OCI-LY7 (cell line): ENCODE measurements around the gene ECM2. TPM values are rescaled to one million over a fixed set of nuclear protein-coding genes. Genes with fewer than 3 reads are reported as not detected.

Experiments used
- BruUV-seq: library from RNA; stranded (reverse); fragments of 400-500 nt; replicated peaks from 2 replicates; lab custom pipeline; 2021; lab: Mats Ljungman, UMichigan
- CTCF ChIA-PET: fragments of 300-600 bp; sonication (Branson Sonifier 250); formaldehyde crosslinking; loops from one replicate; lab custom pipeline; 2022; ENCODE audit warnings: antibody characterized with exemption; ENCODE audit not compliant: unreplicated experiment; lab: Charles Lee
- POLR2A ChIA-PET: fragments of 300-600 bp; sonication (Branson Sonifier 250); formaldehyde crosslinking; loops from one replicate; lab custom pipeline; 2022; ENCODE audit warnings: antibody characterized with exemption; lab: Charles Lee
- DNase-seq: peaks from one replicate; pipeline ENCODE4 v3.0.0-alpha.2; 2015; ENCODE audit warnings: low spot score
- H2AFZ ChIP-seq: fragments of 200-600 bp; sonication (generic), shearing (Covaris generic); 2 replicates; pipeline ENCODE4 v1.6.1; 2014; ENCODE audit warnings: mild to moderate bottlenecking, antibody characterized with exemption, low read length, moderate library complexity
- H3K27ac ChIP-seq: fragments of 200-600 bp; sonication (generic); 2 replicates; pipeline ENCODE4 v1.5.1; 2014; ENCODE audit warnings: mixed run types, low read depth, mild to moderate bottlenecking, moderate library complexity, low read length, inconsistent platforms; ENCODE audit not compliant: poor library complexity, severe bottlenecking
- H3K36me3 ChIP-seq: fragments of 200-600 bp; sonication (generic); 2 replicates; pipeline ENCODE4 v1.6.1; 2014; ENCODE audit warnings: mild to moderate bottlenecking, antibody characterized with exemption, low read length, moderate library complexity, mixed read lengths; ENCODE audit not compliant: insufficient read depth
- H3K4me1 ChIP-seq: fragments of 200-600 bp; sonication (generic); 2 replicates; pipeline ENCODE4 v1.5.1; 2014; ENCODE audit warnings: mild to moderate bottlenecking, low read length; ENCODE audit not compliant: insufficient read depth, poor library complexity, severe bottlenecking
- H3K4me2 ChIP-seq: fragments of 200-600 bp; sonication (generic); 2 replicates; pipeline ENCODE4 v1.6.1; 2014; ENCODE audit warnings: mild to moderate bottlenecking, low read length
- H3K4me3 ChIP-seq: fragments of 200-600 bp; sonication (generic); 2 replicates; pipeline ENCODE4 v1.5.1; 2014; ENCODE audit warnings: mild to moderate bottlenecking, low read depth, low read length; ENCODE audit not compliant: poor library complexity, severe bottlenecking
- H3K79me2 ChIP-seq: fragments of 200-600 bp; sonication (generic); 2 replicates; pipeline ENCODE4 v1.6.1; 2016; ENCODE audit warnings: low read depth, mild to moderate bottlenecking, low read length, moderate library complexity, mixed read lengths; ENCODE audit not compliant: insufficient read depth
- H3K9me2 ChIP-seq: fragments of 200-600 bp; sonication (generic); 2 replicates; pipeline ENCODE4 v1.6.1; 2016; ENCODE audit warnings: mild to moderate bottlenecking, low read length, mixed read lengths; ENCODE audit not compliant: insufficient read depth
- H3K9me3 ChIP-seq: fragments of 200-600 bp; sonication (generic); 2 replicates; pipeline ENCODE4 v1.6.1; 2014; ENCODE audit warnings: mild to moderate bottlenecking, mixed run types, low read length, mixed read lengths
- H4K20me1 ChIP-seq: fragments of 200-600 bp; sonication (generic); 2 replicates; pipeline ENCODE4 v1.6.1; 2014; ENCODE audit warnings: mild to moderate bottlenecking, antibody characterized with exemption, low read length, moderate library complexity, mixed read lengths; ENCODE audit not compliant: insufficient read depth
- CTCF ChIP-seq: fragments of 200-600 bp; sonication (generic); conservative IDR thresholded peaks from 2 replicates; pipeline ENCODE4 v1.5.1; 2014; ENCODE audit warnings: mild to moderate bottlenecking, antibody characterized with exemption, low read length, moderate library complexity, mixed read lengths
- EZH2phosphoT487 ChIP-seq: fragments of 200-600 bp; sonication (generic); IDR thresholded peaks from 2 replicates; pipeline ENCODE4 v1.6.1; 2018; ENCODE audit warnings: low read depth, borderline replicate concordance, mild to moderate bottlenecking, mixed run types, antibody characterized with exemption, low read length, moderate library complexity, mixed read lengths
- intact Hi-C: fragments of 100-400 bp; cut with micrococcal nuclease; formaldehyde crosslinking; loops from one replicate; pipeline ENCODE4 v1.10.0; 2022; ENCODE audit not compliant: unreplicated experiment
- total RNA-seq, 2 experiments: library from RNA; depleted of rRNA in 1 of 2; stranded (reverse); fragments of >200 nt in 1 of 2; shearing (Covaris generic) in 1 of 2; gene quantifications; 2 replicates each; pipeline ENCODE4 v1.2.3, GENCODE V29; 2014 to 2022

The ECM2 gene
- total RNA-seq, 2 experiments from 2014 or later, result not detected

GRCh38 chr9:92534204-92534603 is 1.6 kb downstream of the ECM2 start:
- ChIA-PET POLR2A (no interaction called here), CTCF (no interaction called here)
- Histone ChIP-seq H3K4me2 (peak overlapping the region; percentile 2; the same call in 1 of the 2 replicates), H2AFZ (no peak overlapping the region), H3K9me2 (no peaks in the 10 kb centered on the region), H3K36me3 (no peaks in the 10 kb centered on the region), H4K20me1 (no peaks in the 10 kb centered on the region), H3K27ac (no peak overlapping the region), H3K4me3 (no peak overlapping the region), H3K9me3 (no peaks in the 10 kb centered on the region), H3K79me2 (no peaks in the 10 kb centered on the region), H3K4me1 (no peaks in the 10 kb centered on the region)
- no TSS peak for BruUV-seq
- no peak for TF ChIP-seq EZH2phosphoT487
- TF ChIP-seq CTCF, result no peak
- intact Hi-C loops, result no loop called here
- no peak for DNase-seq

GRCh38 chr9:92530893-92531292 is 4.9 kb downstream of the ECM2 start:
- Histone ChIP-seq H4K20me1 (no peaks in the 10 kb centered on the region), H3K36me3 (no peaks in the 10 kb centered on the region), H3K9me3 (no peaks in the 10 kb centered on the region), H3K4me2 (no peak overlapping the region), H3K27ac (no peak overlapping the region), H3K79me2 (no peaks in the 10 kb centered on the region), H3K9me2 (no peaks in the 10 kb centered on the region), H3K4me3 (no peak overlapping the region), H2AFZ (no peak overlapping the region), H3K4me1 (no peaks in the 10 kb centered on the region)
- BruUV-seq, result no TSS peak
- CTCF ChIA-PET, result no interaction called here
- POLR2A ChIA-PET, result no interaction called here
- no peak for DNase-seq
- TF ChIP-seq EZH2phosphoT487 (no peak), CTCF (no peak)
- intact Hi-C loops, result no loop called here

GRCh38 chr9:92529124-92529523 is 6.7 kb downstream of the ECM2 start:
- Histone ChIP-seq H3K4me1 (no peaks in the 10 kb centered on the region), H3K27ac (no peak overlapping the region), H3K9me2 (no peaks in the 10 kb centered on the region), H3K9me3 (no peaks in the 10 kb centered on the region), H4K20me1 (no peaks in the 10 kb centered on the region), H3K4me2 (no peak overlapping the region), H2AFZ (no peak overlapping the region), H3K79me2 (no peaks in the 10 kb centered on the region), H3K36me3 (no peaks in the 10 kb centered on the region), H3K4me3 (no peak overlapping the region)
- no peak for TF ChIP-seq CTCF
- TF ChIP-seq EZH2phosphoT487, result no peak
- ChIA-PET CTCF (no interaction called here), POLR2A (no interaction called here)
- intact Hi-C loops, result no loop called here
- BruUV-seq, result TSS peak; percentile 22
- no peak for DNase-seq
